NK-92 treated with Interleukin-12 subunit alpha and Interleukin-12 subunit beta, amount 100 ng/mL, for 24 hours (cell line): Measurements from ENCODE around the gene SPARCL1.
"Not testable (repeated sequence)": the region's sequence is repeated elsewhere in the genome, so short reads cannot be mapped to it uniquely, and the experiment has no call there.

Experiments used
- DNase-seq: peaks from one replicate; lab custom pipeline; 2025; lab: John Stamatoyannopoulos, UW

SPARCL1 gene

DNA sequence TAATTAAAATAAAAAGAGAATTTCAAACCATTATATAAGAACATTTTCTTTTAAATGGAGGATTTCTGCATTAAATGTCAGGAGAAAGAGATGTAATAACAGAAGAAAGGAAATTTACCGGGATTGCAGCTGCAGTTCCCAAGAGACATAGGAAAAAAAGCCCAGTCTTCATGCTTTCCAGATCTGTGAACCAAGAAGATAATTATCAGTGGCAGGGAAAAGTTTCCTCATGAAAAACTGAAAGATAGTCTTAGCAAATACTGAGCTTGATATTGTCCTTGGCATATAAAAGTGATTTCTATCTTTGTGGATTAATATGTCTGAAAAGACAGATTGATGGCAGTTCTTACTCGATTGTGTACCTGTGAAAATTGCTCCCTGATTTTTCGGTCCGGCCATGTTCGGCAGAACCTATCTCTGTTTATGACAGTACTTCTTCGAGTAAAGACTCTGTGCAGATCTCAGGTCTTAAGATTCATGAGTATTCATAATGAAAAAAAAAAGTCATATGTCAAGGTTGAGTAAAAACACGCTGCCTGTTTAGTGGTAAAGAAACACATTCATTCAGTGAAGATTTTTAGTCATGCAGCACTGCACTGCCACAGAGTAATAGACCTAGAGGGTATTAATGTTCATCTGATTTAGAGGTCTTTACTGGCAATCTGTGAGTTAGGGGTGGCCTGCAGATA lies 29.6 kb downstream of the SPARCL1 start:
- DNase-seq: no peak

GRCh38 chr4:87498446-87498900 lies 30.7 kb downstream of the SPARCL1 start:
- DNase-seq: no peak

- no peak for DNase-seq
Observed at GRCh38 chr4:87497578-87497977, 31.6 kb downstream of the SPARCL1 start.

DNA sequence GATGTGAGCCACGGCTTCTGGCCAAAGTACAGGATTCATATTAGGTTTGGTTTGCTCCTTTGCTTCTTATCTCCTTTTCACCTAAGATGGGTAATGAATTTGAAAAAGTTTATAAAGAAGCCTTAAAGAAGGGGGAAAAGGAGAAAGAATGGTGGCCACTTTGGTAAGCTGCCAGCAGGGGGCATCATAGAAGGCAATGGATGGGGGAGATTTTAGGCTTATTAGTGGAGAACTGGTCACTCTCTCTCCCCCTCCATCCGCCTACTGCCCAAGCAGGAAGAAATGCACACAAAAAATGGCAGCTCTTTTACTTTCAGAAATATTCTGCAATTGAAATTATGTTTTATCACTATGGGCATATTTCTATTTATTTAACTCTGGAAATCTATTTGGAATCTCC lies 32.0 kb downstream of the SPARCL1 start:
- no peak for DNase-seq

- DNase-seq: no peak
Observed at GRCh38 chr4:87493115-87493514, 36.1 kb downstream of the SPARCL1 start.

- not testable (repeated sequence) for DNase-seq
Observed at GRCh38 chr4:87491851-87492250, 37.3 kb downstream of the SPARCL1 start.

DNA sequence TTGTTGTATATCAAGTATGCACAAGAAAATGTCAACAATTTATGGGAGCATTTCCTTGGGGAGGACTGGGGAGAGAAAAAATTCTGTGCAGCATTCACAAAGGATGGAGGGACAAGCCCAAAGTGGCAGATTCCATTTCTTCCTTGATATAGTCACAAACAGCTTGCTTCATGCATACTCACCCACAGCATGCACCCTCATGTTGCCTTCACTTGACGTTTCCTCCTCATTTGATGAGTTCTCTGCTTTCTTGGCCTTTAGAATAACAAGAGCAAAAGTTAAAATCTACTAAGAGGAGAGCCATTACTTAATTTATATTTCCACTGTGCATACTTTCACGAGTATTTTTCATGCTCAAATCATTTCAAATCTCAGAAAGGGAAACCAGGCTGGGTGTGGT lies 37.7 kb downstream of the SPARCL1 start:
- DNase-seq: no peak

DNA sequence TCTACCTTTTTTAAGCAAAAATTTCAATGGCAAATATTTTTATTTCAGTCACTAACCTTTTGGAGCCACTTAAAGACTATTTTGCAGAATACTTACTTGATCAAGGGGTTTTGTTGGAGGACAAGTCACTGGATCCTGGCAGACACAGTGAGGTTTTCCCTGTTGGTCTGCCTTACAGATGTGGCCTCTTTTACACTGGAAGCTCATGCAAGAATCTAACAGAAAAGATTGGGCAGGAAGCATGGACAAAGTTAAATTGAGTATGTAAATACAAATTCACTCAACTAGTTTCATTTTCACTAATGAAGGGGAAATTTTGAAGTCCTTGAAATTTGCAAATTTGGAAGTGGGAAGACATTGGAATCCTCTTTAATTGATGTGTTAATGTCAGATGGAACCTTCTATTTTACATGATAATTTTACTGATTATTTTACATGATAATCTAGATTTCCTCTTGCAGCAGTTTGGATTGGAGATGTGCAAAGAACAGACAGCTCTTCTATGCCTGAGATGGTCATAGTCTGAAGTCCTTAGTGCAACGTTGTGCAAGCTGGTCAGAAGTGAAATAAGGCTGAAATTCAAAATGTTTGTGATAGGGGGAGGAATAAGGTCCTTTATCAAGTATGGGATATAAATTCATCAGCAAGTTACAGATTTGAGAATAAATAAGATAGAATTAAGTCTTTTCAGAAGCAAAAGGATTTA lies 38.4 kb downstream of the SPARCL1 start:
- DNase-seq: no peak

- DNase-seq: no peak
Observed at GRCh38 chr4:87489678-87490077, 39.5 kb downstream of the SPARCL1 start.

GRCh38 chr4:87488666-87489065 lies 40.5 kb downstream of the SPARCL1 start:
- DNase-seq: not testable (repeated sequence)

GRCh38 chr4:87483247-87483646 lies 45.9 kb downstream of the SPARCL1 start:
- DNase-seq: not testable (repeated sequence)

GRCh38 chr4:87481377-87481776 lies 47.8 kb downstream of the SPARCL1 start:
- DNase-seq: no peak

GRCh38 chr4:87478732-87479250 lies 50.4 kb downstream of the SPARCL1 start:
- no peak for DNase-seq

GRCh38 chr4:87476934-87477333 lies 52.2 kb downstream of the SPARCL1 start:
- DNase-seq: no peak

GRCh38 chr4:87469390-87469789 lies 59.8 kb downstream of the SPARCL1 start:
- no peak for DNase-seq

GRCh38 chr4:87465739-87466366 lies 63.3 kb downstream of the SPARCL1 start:
- DNase-seq: no peak

DNA sequence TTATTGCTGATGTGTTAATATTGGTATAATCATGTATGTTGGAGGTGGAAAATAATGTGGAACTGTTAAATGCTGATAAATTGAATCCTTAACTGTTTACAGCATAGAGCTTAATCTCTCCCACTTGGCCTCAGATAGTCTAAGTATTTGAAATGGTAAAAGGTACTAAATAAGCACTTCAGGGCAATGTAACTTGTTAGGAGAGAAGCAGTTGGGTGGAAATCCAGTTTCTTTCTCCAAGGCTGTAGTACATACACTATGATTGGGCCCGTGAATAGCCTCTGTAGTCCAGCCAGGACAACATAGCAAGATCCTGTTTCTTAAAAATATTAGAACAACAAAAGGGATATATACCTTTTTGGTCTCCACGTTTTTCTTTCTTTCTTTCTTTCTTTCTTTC lies 67.1 kb downstream of the SPARCL1 start:
- DNase-seq: no peak

DNA sequence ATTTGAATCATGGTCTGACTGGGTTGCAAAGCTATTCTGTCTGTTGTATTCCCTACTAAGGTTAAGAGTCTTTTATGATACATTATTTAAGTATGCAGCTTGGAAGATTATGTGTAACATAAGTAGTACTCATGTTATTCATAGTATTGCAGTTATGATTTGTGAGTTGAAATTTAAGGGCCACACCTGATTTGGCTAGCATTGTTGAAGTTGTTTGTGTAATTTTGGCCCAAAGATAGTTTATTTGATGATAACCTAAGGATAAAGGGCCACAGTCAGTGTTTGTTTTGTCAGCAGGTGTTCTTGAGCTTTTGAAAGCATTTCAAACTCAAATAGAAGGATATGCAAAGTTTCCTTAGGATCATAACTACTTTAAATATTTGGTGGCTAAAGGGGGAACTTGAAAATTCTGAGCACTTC lies 67.9 kb downstream of the SPARCL1 start:
- no peak for DNase-seq

GRCh38 chr4:87458913-87459312 lies 70.3 kb downstream of the SPARCL1 start:
- DNase-seq: no peak

GRCh38 chr4:87451537-87451936 lies 77.6 kb downstream of the SPARCL1 start:
- DNase-seq: no peak

DNA sequence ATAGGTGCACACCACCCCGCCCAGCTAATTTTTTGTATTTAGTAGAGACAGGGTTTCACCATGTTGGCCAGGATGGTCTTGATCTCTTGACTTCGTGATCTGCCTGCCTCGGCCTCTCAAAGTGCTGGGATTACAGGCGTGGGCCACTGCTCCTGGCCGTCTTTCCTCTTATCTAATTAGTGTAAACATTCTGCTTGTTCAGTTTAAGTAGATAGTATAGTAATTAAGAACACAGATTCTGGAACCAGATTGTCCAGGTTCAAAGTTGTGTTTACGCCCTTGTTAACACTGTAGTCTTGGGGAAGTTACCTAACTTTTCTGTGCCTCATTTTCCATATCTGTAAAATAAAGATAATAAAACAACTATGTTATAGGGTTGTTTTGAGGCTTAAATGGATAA lies 82.8 kb downstream of the SPARCL1 start:
- DNase-seq: not testable (repeated sequence)

- DNase-seq: no peak
Observed at GRCh38 chr4:87445964-87446363, 83.2 kb downstream of the SPARCL1 start.

GRCh38 chr4:87444741-87445140 lies 84.4 kb downstream of the SPARCL1 start:
- DNase-seq: no peak
